Measurements from ENCODE around the gene KCNQ1. TPM values are rescaled to one million over a fixed set of nuclear protein-coding genes. Genes with fewer than 3 reads are reported as not detected.
A peak's percentile ranks its signal among the peaks of the same experiment; 100 is the strongest.

KCNQ1 gene
- total RNA-seq, 1 experiment from 2014 or later = 2.5 TPM

GRCh38 chr11:2758751-2759150 is 313.9 kb downstream of the KCNQ1 start:
- peak; percentile 3 for DNase-seq (ENCODE audit: low spot score)
- peaks cover 85% of the 10 kb centered on the region for H3K27me3 Mint-ChIP-seq (ENCODE audit: low read depth)
- H3K4me3 Mint-ChIP-seq = no peak overlapping the region
- TF ChIP-seq MLX (CRISPR knock-in tag; IDR thresholded peaks at IDR 0.05) (no peak), SOX15 (CRISPR knock-in tag; IDR thresholded peaks at IDR 0.05) (no peak), ZNF263 (CRISPR knock-in tag; IDR thresholded peaks at IDR 0.05; ENCODE audit: low read depth) (no peak), FOXP4 (CRISPR knock-in tag; IDR thresholded peaks at IDR 0.05) (no peak), ZNF138 (CRISPR knock-in tag; conservative IDR thresholded peaks at IDR 0.05) (no peak), TEAD1 (CRISPR knock-in tag; IDR thresholded peaks at IDR 0.05) (no peak), JUN (CRISPR knock-in tag; IDR thresholded peaks at IDR 0.05) (no peak), NR2C2 (CRISPR knock-in tag; IDR thresholded peaks at IDR 0.05) (no peak), GTF2I (CRISPR knock-in tag; conservative IDR thresholded peaks at IDR 0.05) (no peak), ZBTB21 (CRISPR knock-in tag; IDR thresholded peaks at IDR 0.05; ENCODE audit: borderline replicate concordance) (no peak), CREB1 (CRISPR knock-in tag; IDR thresholded peaks at IDR 0.05) (no peak), E2F1 (CRISPR knock-in tag; IDR thresholded peaks at IDR 0.05) (no peak), ERG (CRISPR knock-in tag; IDR thresholded peaks at IDR 0.05) (no peak), ATF1 (CRISPR knock-in tag; IDR thresholded peaks at IDR 0.05) (no peak), FOXJ3 (CRISPR knock-in tag; IDR thresholded peaks at IDR 0.05; ENCODE audit: borderline replicate concordance) (no peak)
- peaks cover 36% of the 10 kb centered on the region for H3K9me3 Mint-ChIP-seq
- no peak overlapping the region for H3K27ac Mint-ChIP-seq
- peaks cover 2% of the 10 kb centered on the region; the same call in 1 of the 2 replicates for H3K36me3 Mint-ChIP-seq
- no peaks in the 10 kb centered on the region for H3K4me1 Mint-ChIP-seq
- ChIA-PET POLR2A (no interaction called here), CTCF (no interaction called here)
- ATAC-seq = no peak

- peaks cover 29% of the 10 kb centered on the region for H3K9me3 Mint-ChIP-seq
- no peaks in the 10 kb centered on the region for H3K4me1 Mint-ChIP-seq
- ChIA-PET CTCF (interaction anchor here (2.4 kb wide), 1 partner anchor 133 kb away, joined by 7 read pairs; no protein-coding TSS in a partner anchor), POLR2A (no interaction called here)
- H3K4me3 Mint-ChIP-seq = no peak overlapping the region
- peaks cover 84% of the 10 kb centered on the region for H3K27me3 Mint-ChIP-seq (ENCODE audit: low read depth)
- peak; percentile 9 for DNase-seq (ENCODE audit: low spot score)
- ATAC-seq = no peak
- H3K27ac Mint-ChIP-seq = no peak overlapping the region
- no peak for TF ChIP-seq ATF2 (CRISPR knock-in tag; IDR thresholded peaks at IDR 0.05; ENCODE audit: borderline replicate concordance, low read depth)
- no peak for TF ChIP-seq ELF4 (CRISPR knock-in tag; IDR thresholded peaks at IDR 0.05; ENCODE audit: low read depth)
- no peak for TF ChIP-seq ATF6 (CRISPR knock-in tag; IDR thresholded peaks at IDR 0.05)
- no peak for TF ChIP-seq TEAD1 (CRISPR knock-in tag; IDR thresholded peaks at IDR 0.05)
- no peak for TF ChIP-seq RORB (CRISPR knock-in tag; IDR thresholded peaks at IDR 0.05)
- peaks cover 2% of the 10 kb centered on the region; the same call in 1 of the 2 replicates for H3K36me3 Mint-ChIP-seq
Measured at GRCh38 chr11:2759228-2760195, 314.7 kb downstream of the KCNQ1 start.

Data from WTC11 (cell line).